ENCODE results near the gene WDPCP. TPM values are rescaled to one million over a fixed set of nuclear protein-coding genes. Genes with fewer than 3 reads are reported as not detected.
"Not testable (repeated sequence)": the region's sequence is repeated elsewhere in the genome, so short reads cannot be mapped to it uniquely, and the experiment has no call there.

WDPCP gene
- total RNA-seq, 1 donor from 2014 or later: 16.6 TPM

DNA sequence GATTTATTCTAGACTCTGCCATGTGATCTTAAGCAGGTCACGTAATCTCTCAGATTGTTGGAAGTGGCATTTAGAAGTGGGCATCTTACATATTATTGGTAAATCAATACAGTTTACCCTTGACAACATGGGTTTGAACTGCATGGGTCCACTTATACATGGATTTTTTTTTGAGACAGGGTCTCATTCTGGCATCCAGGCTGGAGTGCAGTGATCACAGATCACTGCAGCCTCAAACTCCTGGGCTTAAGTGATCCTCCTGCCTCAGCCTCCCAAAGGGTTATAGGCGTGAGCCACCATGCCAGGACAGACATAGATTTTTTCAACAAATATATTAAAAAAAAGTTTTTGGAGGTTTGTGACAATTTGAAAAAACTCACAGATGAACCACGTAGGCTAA, 393.0 kb downstream of the WDPCP start:
- DNase-seq (ENCODE audit: low spot score): no peak
- intact Hi-C loops (cut with DNase I): no loop called here
- ATAC-seq: no peak

GRCh38 chr2:63194175-63194574, 394.1 kb downstream of the WDPCP start:
- ATAC-seq (no peak), DNase-seq (ENCODE audit: low spot score) (no peak)
- intact Hi-C loops (cut with DNase I): no loop called here

GRCh38 chr2:63192889-63193774, 395.1 kb downstream of the WDPCP start:
- ATAC-seq (no peak), DNase-seq (ENCODE audit: low spot score) (no peak)
- intact Hi-C loops (cut with DNase I): no loop called here

- intact Hi-C loops (cut with DNase I): no loop called here
- DNase-seq (ENCODE audit: low spot score): no peak
- ATAC-seq: no peak
Measured at GRCh38 chr2:63192169-63192888, 395.9 kb downstream of the WDPCP start.

GRCh38 chr2:63189026-63189425, 399.3 kb downstream of the WDPCP start:
- intact Hi-C loops (cut with DNase I): no loop called here
- DNase-seq (ENCODE audit: low spot score) (no peak), ATAC-seq (no peak)

GRCh38 chr2:63186331-63186730, 401.9 kb downstream of the WDPCP start:
- ATAC-seq (no peak), DNase-seq (ENCODE audit: low spot score) (no peak)
- intact Hi-C loops (cut with DNase I): no loop called here

DNA sequence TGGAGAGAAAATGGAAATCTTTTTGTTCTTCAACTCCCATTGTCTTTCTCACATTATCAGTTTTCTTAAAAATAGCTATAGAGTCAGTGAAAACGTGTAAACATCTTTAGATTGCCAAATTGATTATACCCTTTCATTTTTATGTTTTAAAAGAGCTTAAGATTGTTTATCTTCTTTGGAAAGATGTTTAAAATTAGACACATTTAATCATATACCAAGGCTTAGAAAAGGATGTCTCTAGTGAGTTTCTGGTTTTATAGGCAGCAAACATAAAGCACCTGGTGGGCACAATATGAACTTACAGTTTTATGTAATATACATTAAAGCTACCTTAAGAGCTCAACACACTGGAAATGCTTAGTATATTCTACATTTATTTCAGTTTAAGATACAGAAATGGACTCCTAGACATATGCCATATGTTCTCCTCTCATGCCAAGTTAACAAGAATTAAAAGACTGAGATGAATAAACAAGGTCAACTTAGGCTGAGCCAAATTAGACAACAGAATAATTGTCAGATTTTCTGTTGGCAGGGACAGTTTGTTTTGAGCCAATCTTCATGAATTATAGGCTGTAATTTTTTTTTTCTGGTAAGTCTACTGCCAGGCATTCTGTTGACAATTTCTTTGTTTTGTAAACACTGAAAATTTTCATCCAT, 425.0 kb downstream of the WDPCP start:
- intact Hi-C loops (cut with DNase I): no loop called here
- no peak for DNase-seq (ENCODE audit: low spot score)
- ATAC-seq: no peak

GRCh38 chr2:63159262-63159661, 429.0 kb downstream of the WDPCP start:
- intact Hi-C loops (cut with DNase I): no loop called here
- ATAC-seq (no peak), DNase-seq (ENCODE audit: low spot score) (no peak)

GRCh38 chr2:63136683-63137082, 451.6 kb downstream of the WDPCP start:
- DNase-seq (ENCODE audit: low spot score); ATAC-seq; intact Hi-C loops (cut with DNase I): not testable (repeated sequence)

- intact Hi-C loops (cut with DNase I): no loop called here
- ATAC-seq: no peak
- no peak for DNase-seq (ENCODE audit: low spot score)
Measured at GRCh38 chr2:63132020-63132419, 456.3 kb downstream of the WDPCP start.

DNA sequence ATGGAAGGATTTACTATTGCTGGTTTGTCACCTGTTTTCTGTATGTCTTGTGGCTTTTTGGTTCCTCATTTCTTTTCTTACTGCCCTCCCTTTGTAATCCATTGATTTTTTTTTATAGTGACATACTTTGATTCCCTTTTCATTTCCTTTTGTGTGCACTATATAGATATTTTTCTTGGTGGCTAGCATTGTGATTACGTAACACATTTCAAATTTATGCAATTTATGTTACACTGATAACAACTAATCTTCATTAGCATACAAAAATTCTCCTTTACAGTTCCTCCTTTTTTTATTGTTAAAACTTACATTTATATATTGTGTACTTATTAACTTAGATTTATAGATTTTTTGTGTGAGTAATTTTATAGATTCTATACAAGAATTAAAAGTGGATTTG, 457.1 kb downstream of the WDPCP start:
- intact Hi-C loops (cut with DNase I): no loop called here
- ATAC-seq (no peak), DNase-seq (ENCODE audit: low spot score) (no peak)

GRCh38 chr2:63127594-63127993, 460.7 kb downstream of the WDPCP start:
- ATAC-seq (no peak), DNase-seq (ENCODE audit: low spot score) (no peak)
- intact Hi-C loops (cut with DNase I): no loop called here

DNA sequence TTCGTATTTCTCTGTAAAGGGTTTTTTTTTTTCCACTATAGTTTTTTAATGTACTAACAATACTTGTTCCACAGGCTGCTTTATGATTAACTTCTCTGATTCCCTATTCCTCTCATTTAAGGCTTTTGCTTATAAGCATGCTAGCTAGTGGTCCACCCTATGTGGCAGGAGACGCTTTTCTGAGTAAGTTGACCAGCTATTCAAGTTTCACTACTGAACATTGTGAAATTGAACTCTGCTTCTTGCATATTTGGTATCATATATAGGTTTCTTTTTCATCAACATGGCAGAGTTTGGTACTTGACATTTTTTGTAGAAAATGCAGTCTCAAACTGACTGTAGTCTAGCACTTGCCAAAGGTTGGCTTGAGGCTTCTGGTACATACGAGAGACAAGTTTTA, 463.4 kb downstream of the WDPCP start:
- intact Hi-C loops (cut with DNase I): no loop called here
- ATAC-seq (no peak), DNase-seq (ENCODE audit: low spot score) (no peak)

- DNase-seq (ENCODE audit: low spot score) (no peak), ATAC-seq (no peak)
- intact Hi-C loops (cut with DNase I): no loop called here
Measured at GRCh38 chr2:63124218-63124617, 464.1 kb downstream of the WDPCP start.

DNA sequence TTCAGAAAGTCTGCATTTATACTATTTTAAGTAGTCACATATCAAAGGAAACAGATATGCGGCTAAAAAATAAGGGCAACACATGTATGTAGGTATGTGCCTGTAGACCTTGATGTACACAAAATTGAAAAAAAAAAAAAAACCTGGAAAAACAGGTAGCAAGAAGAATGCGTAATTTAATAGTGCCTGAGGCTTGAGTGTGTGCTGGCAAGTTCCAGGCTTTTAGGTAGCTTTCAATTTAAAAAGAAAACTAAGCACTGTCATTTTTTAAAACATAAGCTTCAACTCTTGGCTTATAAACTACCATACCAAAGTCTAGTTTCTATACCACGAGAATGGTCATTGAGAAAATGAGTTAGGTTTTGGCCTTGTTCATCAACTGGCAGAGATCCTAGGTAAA, 465.4 kb downstream of the WDPCP start:
- DNase-seq (ENCODE audit: low spot score): no peak
- ATAC-seq: no peak
- intact Hi-C loops (cut with DNase I): no loop called here

- no peak for ATAC-seq
- intact Hi-C loops (cut with DNase I): no loop called here
- no peak for DNase-seq (ENCODE audit: low spot score)
Measured at GRCh38 chr2:63121055-63121834, 467.0 kb downstream of the WDPCP start.

DNA sequence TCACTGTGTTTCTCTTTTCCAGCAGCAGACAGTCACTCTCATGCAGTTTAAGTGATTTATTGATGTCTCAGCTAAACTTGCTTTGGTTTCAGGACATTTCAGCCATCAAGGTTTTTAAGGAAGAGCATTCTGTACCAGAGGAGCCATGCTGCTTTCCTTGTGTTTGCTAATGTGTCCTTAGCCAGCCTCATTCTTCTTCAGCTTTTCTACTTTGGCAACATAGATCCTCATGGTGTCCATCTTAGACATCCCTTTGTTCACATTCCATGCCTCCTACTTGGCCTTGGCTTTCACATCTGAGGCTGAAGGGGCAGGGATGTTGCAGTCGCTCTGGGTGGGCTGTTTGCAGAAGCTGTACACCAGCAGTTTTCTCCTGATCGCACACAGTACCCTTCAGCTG, 469.5 kb downstream of the WDPCP start:
- no peak for DNase-seq (ENCODE audit: low spot score)
- intact Hi-C loops (cut with DNase I): no loop called here
- no peak for ATAC-seq

DNA sequence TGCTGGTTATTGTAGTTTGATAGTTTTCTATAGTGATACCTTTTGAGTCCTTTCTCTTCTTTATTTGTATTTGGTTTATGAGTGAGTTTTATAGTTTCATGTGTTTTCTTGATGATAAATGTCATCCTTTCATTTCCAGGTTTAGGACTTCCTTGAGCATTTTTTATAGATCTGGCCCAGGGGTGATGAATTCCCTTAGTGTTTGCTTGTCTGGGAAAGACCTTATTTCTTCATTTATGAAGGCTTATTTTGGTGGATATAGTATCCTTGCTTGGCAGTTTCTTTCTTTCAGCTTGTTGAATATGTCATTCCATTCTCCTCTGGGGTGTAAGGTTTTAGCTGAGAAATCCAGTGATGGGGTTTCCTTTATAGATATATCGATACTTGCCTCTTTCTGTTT, 483.8 kb downstream of the WDPCP start:
- DNase-seq (ENCODE audit: low spot score) (no peak), ATAC-seq (no peak)
- intact Hi-C loops (cut with DNase I): no loop called here

- no peak for DNase-seq (ENCODE audit: low spot score)
Measured at GRCh38 chr2:63101954-63102353, 486.3 kb downstream of the WDPCP start.

More at GRCh38 chr2:63101954-63102353, 486.3 kb downstream of the WDPCP start:
- no peak for ATAC-seq
- intact Hi-C loops (cut with DNase I): no loop called here
